ENCODE data around the gene ATXN10.

GRCh38 chr22:45693835-45694234, 22.2 kb downstream of the ATXN10 start:
- TF ChIP-seq CTCF (conservative IDR thresholded peaks at IDR 0.05 in 1 of 2, IDR thresholded peaks at IDR 0.05 in 1 of 2; ENCODE audit: low read depth in 1 of 2, low read length in 2 of 2) (no peak), EZH2 (IDR thresholded peaks at IDR 0.05; ENCODE audit: low read length, missing control alignments) (no peak)

Measured in fibroblast of lung (primary cell).